Rectal smooth muscle tissue (tissue), 1 donor: ENCODE results near the gene SIX1.

Source experiments
- H3K27ac ChIP-seq: one replicate; pipeline ENCODE4 v1.7.0; 2013; ENCODE audit warnings: low read depth, low read length, inconsistent platforms
- H3K27me3 ChIP-seq: one replicate; pipeline ENCODE4 v1.7.0; 2013; ENCODE audit warnings: low read length; ENCODE audit not compliant: control insufficient read depth, insufficient read depth
- H3K36me3 ChIP-seq: one replicate; pipeline ENCODE4 v1.7.0; 2013; ENCODE audit warnings: low read length; ENCODE audit not compliant: control insufficient read depth, insufficient read depth
- H3K4me1 ChIP-seq: one replicate; pipeline ENCODE4 v1.7.0; 2013; ENCODE audit warnings: low read length; ENCODE audit not compliant: control insufficient read depth, insufficient read depth
- H3K4me3 ChIP-seq: one replicate; pipeline ENCODE4 v1.7.0; 2013; ENCODE audit warnings: low read length
- H3K9ac ChIP-seq: one replicate; pipeline ENCODE4 v1.7.0; 2013; ENCODE audit warnings: low read length

Gene SIX1

DNA sequence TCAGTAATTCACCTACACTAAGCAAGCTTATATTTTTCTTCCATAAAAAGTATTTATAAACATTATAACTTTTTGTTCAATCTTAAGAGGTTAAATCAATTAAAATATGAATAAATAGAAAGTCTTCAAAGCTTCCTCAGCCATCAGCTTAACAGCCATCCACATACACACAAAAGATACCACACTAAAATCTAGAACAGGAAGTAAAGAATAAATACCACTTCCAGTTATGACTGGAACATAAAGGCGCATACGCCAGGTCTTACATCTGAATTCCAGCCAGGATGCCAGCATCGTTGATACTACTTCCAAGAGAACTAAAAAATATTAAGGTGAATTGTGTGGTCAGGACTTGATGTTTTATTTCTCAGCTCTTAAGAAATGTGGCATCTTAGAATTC lies 17.0 kb downstream of the SIX1 start:
- Histone ChIP-seq H3K4me1 (no peaks in the 10 kb centered on the region), H3K9ac (no peak overlapping the region), H3K27ac (no peak overlapping the region), H3K27me3 (peaks cover 5% of the 10 kb centered on the region), H3K4me3 (no peak overlapping the region), H3K36me3 (no peaks in the 10 kb centered on the region)

DNA sequence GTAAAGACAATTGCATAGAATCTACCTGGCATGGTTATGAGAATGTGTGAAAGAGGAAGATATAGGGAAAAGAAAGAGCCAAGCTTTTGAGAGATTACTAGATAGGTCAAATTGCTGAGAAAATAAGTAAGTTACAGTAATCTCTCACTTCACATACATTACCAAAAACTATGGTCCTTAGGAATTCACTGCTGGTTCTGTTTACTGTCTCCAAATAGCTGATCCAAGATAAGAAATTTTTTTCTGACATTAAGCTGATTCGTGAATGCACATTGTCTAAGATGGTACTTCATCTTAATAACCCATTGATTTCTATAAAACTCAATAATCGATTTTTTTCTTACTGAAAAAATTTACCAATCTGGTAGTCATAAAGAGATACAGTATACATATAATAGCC lies 17.4 kb downstream of the SIX1 start:
- Histone ChIP-seq H3K27ac (no peak overlapping the region), H3K4me3 (no peak overlapping the region), H3K36me3 (no peaks in the 10 kb centered on the region), H3K4me1 (no peaks in the 10 kb centered on the region), H3K9ac (no peak overlapping the region), H3K27me3 (peaks cover 2% of the 10 kb centered on the region)

- Histone ChIP-seq H3K36me3 (no peaks in the 10 kb centered on the region), H3K4me1 (no peaks in the 10 kb centered on the region), H3K27ac (no peak overlapping the region), H3K27me3 (no peaks in the 10 kb centered on the region), H3K4me3 (no peak overlapping the region), H3K9ac (no peak overlapping the region)
These were observed 19.1 kb downstream of the SIX1 start for GRCh38 chr14:60630129-60630528.

DNA sequence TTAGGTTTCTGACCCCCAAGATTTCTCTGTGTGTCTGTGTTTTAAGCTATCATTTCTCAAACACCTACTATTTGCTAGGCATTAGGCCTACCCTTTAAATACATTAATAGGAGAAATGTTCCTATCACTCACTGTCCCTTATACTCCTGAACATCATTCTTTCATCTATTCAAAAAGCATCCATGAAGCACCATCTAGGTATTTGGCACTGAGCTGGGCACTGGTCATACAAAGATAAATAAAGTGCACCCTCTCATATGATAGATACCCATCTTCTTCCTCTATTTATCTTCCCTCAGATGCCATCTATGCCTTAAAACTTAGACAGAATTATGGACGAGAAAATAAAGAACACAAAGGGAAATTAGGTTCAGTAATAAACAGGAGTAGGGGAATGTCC lies 20.4 kb downstream of the SIX1 start:
- H3K9ac ChIP-seq, result no peak overlapping the region
- H3K27ac ChIP-seq, result no peak overlapping the region
- no peaks in the 10 kb centered on the region for H3K27me3 ChIP-seq
- H3K36me3 ChIP-seq, result no peaks in the 10 kb centered on the region
- no peak overlapping the region for H3K4me3 ChIP-seq
- no peaks in the 10 kb centered on the region for H3K4me1 ChIP-seq

GRCh38 chr14:60622917-60623257 lies 26.4 kb downstream of the SIX1 start:
- no peak overlapping the region for H3K27ac ChIP-seq
- no peaks in the 10 kb centered on the region for H3K36me3 ChIP-seq
- H3K4me3 ChIP-seq, result no peak overlapping the region
- no peaks in the 10 kb centered on the region for H3K4me1 ChIP-seq
- no peak overlapping the region for H3K9ac ChIP-seq
- H3K27me3 ChIP-seq, result no peaks in the 10 kb centered on the region

DNA sequence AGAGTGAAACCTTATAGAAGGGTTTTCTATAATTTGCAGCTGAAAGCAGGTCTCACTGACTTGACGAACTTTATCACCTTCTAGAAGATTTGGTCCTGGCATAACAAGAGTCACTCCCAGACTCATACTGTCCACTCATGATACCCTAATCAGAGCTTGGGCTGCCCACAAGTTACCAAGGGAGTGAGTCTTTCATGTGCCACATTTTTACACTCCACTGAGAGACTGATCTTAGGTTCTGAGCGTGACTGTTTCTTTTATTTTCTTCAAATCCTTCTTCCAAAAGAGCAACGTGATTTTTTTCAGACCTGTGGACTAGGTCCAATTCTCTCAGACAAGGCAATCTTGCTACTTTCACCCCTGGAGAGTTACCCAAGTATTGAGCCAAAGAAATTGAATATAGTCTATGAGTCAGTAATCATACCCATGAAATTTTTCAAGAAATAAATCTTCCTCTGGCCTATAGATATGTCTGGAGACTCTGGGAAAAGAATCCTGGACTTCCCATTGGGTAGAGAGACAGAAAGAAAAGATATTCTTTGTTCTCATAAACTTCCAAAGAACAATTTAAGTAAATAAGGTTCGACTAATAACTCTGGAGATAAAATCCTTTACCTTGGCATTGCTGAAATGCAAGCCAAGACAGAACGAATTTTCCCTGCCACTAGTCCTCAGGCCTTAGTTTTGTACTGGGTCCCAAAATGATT lies 26.9 kb downstream of the SIX1 start:
- no peak overlapping the region for H3K27ac ChIP-seq
- H3K27me3 ChIP-seq, result no peaks in the 10 kb centered on the region
- no peaks in the 10 kb centered on the region for H3K4me1 ChIP-seq
- H3K36me3 ChIP-seq, result no peaks in the 10 kb centered on the region
- H3K4me3 ChIP-seq, result no peak overlapping the region
- H3K9ac ChIP-seq, result no peak overlapping the region

GRCh38 chr14:60621386-60621785 lies 27.9 kb downstream of the SIX1 start:
- no peaks in the 10 kb centered on the region for H3K4me1 ChIP-seq
- H3K27ac ChIP-seq, result no peak overlapping the region
- H3K27me3 ChIP-seq, result no peaks in the 10 kb centered on the region
- no peak overlapping the region for H3K9ac ChIP-seq
- no peaks in the 10 kb centered on the region for H3K36me3 ChIP-seq
- no peak overlapping the region for H3K4me3 ChIP-seq

DNA sequence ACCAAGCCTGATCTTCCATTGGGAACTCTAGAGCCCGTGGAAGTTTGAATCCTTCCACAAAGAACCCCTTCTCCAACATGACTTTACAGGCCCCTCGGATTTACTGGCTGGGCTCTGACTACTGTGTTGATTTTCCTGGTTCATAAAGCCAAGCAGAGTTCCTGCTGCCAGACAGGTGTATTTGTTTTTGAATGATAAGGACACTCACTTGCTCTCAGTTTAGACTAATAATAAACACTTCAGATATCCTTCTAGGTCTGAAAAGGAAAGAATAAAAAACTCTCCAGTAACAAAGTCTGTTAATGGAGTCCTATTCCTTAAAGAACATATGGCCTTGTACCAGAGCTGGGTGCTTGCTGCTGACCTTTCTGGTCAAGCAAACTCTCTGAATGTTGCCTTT lies 31.0 kb downstream of the SIX1 start:
- no peak overlapping the region for H3K9ac ChIP-seq
- no peak overlapping the region for H3K4me3 ChIP-seq
- no peaks in the 10 kb centered on the region for H3K36me3 ChIP-seq
- H3K27ac ChIP-seq, result no peak overlapping the region
- no peaks in the 10 kb centered on the region for H3K4me1 ChIP-seq
- H3K27me3 ChIP-seq, result no peaks in the 10 kb centered on the region

DNA sequence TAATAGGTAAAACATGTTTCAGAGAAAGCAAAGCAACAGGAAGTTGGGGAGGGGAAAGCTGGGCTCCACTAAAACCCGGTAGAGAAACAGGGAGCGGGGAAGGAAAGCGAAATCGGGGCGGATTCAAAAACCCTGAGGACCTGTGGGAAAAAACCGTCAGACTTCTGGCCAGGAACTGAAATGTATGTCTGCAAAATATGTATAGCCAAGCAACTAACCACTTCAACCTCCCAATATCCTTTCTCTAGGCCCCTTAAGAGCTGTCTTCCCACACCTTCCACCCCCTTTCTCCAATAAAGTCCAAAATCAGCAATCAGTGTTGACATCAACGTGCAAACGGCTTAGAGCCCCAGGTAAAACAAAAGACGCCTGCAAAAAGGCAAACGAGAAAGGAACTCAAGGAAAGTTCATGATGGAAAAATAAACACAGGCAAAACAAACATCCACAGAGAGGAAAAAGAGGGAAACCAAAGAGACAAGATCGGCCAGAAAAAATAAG lies 32.8 kb downstream of the SIX1 start:
- Histone ChIP-seq H3K27ac (no peak overlapping the region), H3K4me3 (no peak overlapping the region), H3K4me1 (no peaks in the 10 kb centered on the region), H3K36me3 (no peaks in the 10 kb centered on the region), H3K27me3 (no peaks in the 10 kb centered on the region), H3K9ac (no peak overlapping the region)

- Histone ChIP-seq H3K4me3 (no peak overlapping the region), H3K9ac (no peak overlapping the region), H3K4me1 (peaks cover 2% of the 10 kb centered on the region), H3K36me3 (no peaks in the 10 kb centered on the region), H3K27ac (no peak overlapping the region), H3K27me3 (no peaks in the 10 kb centered on the region)
These were observed 47.0 kb downstream of the SIX1 start for GRCh38 chr14:60602291-60602690.

DNA sequence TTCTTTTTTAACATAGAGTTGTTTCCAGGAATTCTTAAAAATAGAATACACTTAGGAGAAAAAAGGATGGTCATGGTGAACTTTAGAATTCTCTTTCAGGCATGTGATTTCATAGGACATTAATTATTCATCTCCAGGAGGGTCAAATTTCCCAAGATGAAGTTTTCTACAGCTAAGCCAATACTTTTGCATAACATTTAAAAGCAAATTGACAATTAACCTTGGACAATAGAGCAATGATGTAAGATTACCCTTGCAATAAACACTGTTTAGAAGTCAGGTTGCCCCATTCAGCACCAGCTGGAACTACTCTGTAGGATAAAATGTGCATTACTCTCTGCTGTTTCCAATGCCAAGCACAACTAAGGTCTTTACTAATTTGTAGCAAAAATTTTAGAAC lies 49.5 kb downstream of the SIX1 start:
- Histone ChIP-seq H3K27ac (no peak overlapping the region), H3K4me1 (peaks cover 2% of the 10 kb centered on the region), H3K27me3 (no peaks in the 10 kb centered on the region), H3K4me3 (no peak overlapping the region), H3K36me3 (no peaks in the 10 kb centered on the region), H3K9ac (no peak overlapping the region)

DNA sequence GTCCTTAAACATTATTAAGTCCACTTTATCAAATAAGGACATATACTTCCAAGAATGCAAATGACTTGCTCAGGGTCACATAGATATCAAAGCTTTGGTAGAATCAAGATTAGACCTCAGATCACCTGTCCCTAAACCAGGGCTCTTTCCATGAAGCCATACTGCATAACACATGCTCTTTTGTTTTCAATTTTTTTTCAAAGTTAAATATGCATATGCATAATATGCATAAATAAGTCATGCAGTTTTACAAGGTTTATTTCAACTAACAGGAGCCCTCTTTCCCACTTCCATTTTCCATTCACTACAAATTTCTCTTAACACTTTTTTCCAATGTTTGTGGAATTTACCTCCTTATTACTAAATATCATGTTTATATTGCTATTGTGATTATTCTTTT lies 53.1 kb downstream of the SIX1 start:
- Histone ChIP-seq H3K27me3 (no peaks in the 10 kb centered on the region), H3K27ac (no peak overlapping the region), H3K36me3 (no peaks in the 10 kb centered on the region), H3K4me1 (no peaks in the 10 kb centered on the region), H3K4me3 (no peak overlapping the region), H3K9ac (no peak overlapping the region)

DNA sequence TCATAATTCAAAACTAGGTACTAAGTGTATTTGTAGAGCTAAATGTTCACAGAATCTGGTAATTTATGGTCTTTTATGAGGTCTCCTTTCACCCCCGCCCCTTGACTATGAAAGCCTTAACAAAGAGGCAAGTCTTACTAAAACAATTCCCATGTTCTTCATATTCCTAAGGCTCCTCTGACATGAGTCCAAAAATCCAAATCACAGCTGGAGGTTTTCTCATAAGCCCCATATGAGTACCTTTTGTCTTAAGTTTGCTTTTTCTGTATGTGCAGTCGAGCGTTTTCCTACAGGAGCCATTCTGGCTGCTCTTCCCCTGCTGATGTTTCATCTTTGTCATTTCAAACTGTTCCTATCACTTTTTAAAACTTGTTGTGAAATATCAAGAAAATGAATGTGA lies 55.2 kb downstream of the SIX1 start:
- no peak overlapping the region for H3K4me3 ChIP-seq
- no peaks in the 10 kb centered on the region for H3K4me1 ChIP-seq
- no peaks in the 10 kb centered on the region for H3K36me3 ChIP-seq
- no peak overlapping the region for H3K27ac ChIP-seq
- H3K27me3 ChIP-seq, result no peaks in the 10 kb centered on the region
- H3K9ac ChIP-seq, result no peak overlapping the region
